OCI-LY7 (cell line): ENCODE results near the gene ANGPTL4.
"Not testable (repeated sequence)": the region's sequence is repeated elsewhere in the genome, so short reads cannot be mapped to it uniquely, and the experiment has no call there.

Experiments
- CTCF ChIP-seq: fragments of 200-600 bp; sonication (generic); conservative IDR thresholded peaks from 2 replicates; pipeline ENCODE4 v1.5.1; 2014; ENCODE audit warnings: mild to moderate bottlenecking, antibody characterized with exemption, low read length, moderate library complexity, mixed read lengths
- EZH2phosphoT487 ChIP-seq: fragments of 200-600 bp; sonication (generic); IDR thresholded peaks from 2 replicates; pipeline ENCODE4 v1.6.1; 2018; ENCODE audit warnings: low read depth, borderline replicate concordance, mild to moderate bottlenecking, mixed run types, antibody characterized with exemption, low read length, moderate library complexity, mixed read lengths

DNA sequence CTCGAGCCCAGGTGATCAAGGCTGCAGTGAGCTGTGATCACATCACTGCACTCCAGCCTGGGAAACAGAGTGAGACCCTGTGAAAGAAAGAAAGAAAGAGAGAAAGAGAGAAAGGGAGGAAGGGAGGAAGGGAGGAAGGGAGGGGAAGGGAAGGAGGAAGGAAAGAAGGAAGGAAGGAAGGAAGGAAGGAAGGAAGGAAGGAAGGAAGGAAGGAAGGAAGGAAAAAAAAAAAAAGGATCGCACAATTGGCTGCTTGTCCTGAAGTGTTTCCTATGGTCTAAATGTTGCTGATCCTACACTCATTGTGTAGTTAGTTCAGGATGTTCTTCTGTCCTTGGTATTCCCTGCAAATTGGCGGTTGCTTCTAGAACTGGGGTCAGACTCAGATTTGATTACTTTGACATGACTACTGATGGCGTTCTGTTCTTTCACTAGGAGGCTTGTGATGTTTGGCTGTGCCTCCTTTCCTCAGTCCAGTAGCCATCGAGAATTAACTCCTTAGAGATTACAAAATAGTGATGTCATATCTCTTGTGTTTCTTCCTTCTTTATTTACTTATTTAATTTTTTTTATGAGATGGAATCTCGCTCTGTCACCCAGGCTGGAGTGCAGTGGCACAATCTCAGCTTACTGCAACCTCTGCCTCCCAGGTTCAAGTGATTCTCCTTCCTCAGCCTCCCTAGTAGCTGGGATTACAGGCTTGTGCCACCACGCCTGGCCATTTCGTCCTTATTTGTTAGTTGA is 14.2 kb upstream of the ANGPTL4 start:
- TF ChIP-seq EZH2phosphoT487, CTCF: not testable (repeated sequence)
